T-helper 17 cell (primary cell): Measurements from ENCODE around the gene ATP6V1E1. TPM values are rescaled to one million over a fixed set of nuclear protein-coding genes. Genes with fewer than 3 reads are reported as not detected.
"Not testable (repeated sequence)": the region's sequence is repeated elsewhere in the genome, so short reads cannot be mapped to it uniquely, and the experiment has no call there.

Experiments used
- ATAC-seq: fragments of 150-1000 bp; cut with Tn5 transposase; 2 replicates; pipeline ENCODE4 v1.10.0; 2021; ENCODE audit warnings: mild to moderate bottlenecking, moderate library complexity
- DNase-seq, 3 donors: peaks; one replicate each; pipeline versions ENCODE4 v3.0.0 to v3.0.0-alpha.2; 2020 to 2021
- H3K9me3 ChIP-seq: one replicate; pipeline ENCODE4 v1.7.0; 2013; ENCODE audit warnings: low read length, mild to moderate bottlenecking; ENCODE audit not compliant: control insufficient read depth, poor library complexity, severe bottlenecking
- H3K27ac Mint-ChIP-seq: one replicate; pipeline ENCODE4 v1.8.0; 2022; ENCODE audit warnings: mild to moderate bottlenecking, moderate library complexity, mixed read lengths
- H3K27me3 Mint-ChIP-seq: one replicate; pipeline ENCODE4 v1.8.0; 2022; ENCODE audit warnings: mixed read lengths
- H3K36me3 Mint-ChIP-seq: one replicate; pipeline ENCODE4 v1.8.0; 2022; ENCODE audit warnings: low read depth, mixed read lengths
- H3K4me1 Mint-ChIP-seq: one replicate; pipeline ENCODE4 v1.8.0; 2022; ENCODE audit warnings: mild to moderate bottlenecking, mixed read lengths
- H3K4me3 Mint-ChIP-seq: one replicate; pipeline ENCODE4 v1.8.0; 2022; ENCODE audit warnings: mild to moderate bottlenecking, moderate library complexity, mixed read lengths
- total RNA-seq, 4 donors: library from RNA in 2 of 4; stranded (reverse) in 2 of 4; gene quantifications; one replicate each; pipeline ENCODE4 v1.2.3 and lab custom pipeline; 2022 to 2026

Gene ATP6V1E1
- total RNA-seq (10 to 100 TPM; 60.7 to 62.5 TPM), total RNA-seq (lab: John Stamatoyannopoulos, UW) (52.6 to 106 reads per million in 2 donors)

DNA sequence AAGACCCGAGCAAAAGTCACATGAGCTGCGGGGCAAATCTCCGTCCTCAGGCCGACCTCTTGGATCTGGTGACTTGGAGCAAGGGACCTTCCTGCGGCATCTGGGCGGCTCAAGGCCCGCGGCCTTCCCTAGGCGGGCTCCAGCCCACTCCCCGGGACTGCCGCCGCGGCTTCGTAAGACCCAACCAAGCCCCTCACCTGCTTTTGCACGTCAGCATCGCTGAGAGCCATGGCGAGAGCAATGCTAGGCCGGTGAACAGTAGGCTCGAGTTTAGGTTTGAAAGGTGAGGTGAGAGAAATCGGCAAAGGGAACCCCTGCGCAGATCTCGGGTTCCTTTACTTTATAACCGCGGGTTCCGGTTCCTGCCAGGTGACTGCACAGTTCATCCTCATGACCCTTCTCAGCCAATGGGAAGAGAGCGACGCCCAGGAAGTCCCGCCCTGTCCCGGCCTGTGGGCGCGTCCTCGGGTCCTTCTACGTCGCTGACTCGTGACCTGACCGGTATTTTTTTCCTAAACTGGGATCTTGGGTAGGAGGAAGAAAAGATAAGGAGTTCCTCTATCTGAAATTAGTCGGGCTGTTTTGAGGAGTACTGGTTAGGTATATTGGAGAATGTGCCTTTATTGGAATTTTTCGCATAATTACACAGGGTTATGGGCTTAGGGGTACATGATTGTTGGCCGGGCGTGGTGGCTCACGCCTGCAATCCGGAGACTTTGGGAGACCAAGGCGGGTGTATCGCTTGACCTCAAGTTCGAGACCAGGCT is at the start of gene ATP6V1E1:
Gene ATP6V1E1 (minus strand): TSS at position 344 of the 767 bp plus-strand sequence. CDS start 114 bp downstream, at position 230.
- no peaks in the 10 kb centered on the region for H3K9me3 ChIP-seq
- Mint-ChIP-seq H3K36me3 (no peaks in the 10 kb centered on the region), H3K4me3 (peak within 1 kb of the TSS; percentile 91), H3K27ac (peak within 1 kb of the TSS; percentile 95), H3K27me3 (no peaks in the 10 kb centered on the region), H3K4me1 (peaks cover 8% of the 10 kb centered on the region)
- ATAC-seq (peak; percentile 100), DNase-seq (peak; percentile 85 to 92 (median 91))

GRCh38 chr22:17675584-17675983 is 47.0 kb upstream of the ATP6V1E1 start:
- Mint-ChIP-seq H3K27me3 (no peaks in the 10 kb centered on the region), H3K27ac (no peak overlapping the region), H3K36me3 (no peaks in the 10 kb centered on the region), H3K4me3 (no peak overlapping the region), H3K4me1 (peaks cover 9% of the 10 kb centered on the region)
- ATAC-seq (no peak), DNase-seq (no peak)
- no peaks in the 10 kb centered on the region for H3K9me3 ChIP-seq

GRCh38 chr22:17674152-17674551 is 45.6 kb upstream of the ATP6V1E1 start:
- no peaks in the 10 kb centered on the region for H3K36me3 Mint-ChIP-seq
- no peaks in the 10 kb centered on the region for H3K27me3 Mint-ChIP-seq
- peaks cover 8% of the 10 kb centered on the region for H3K4me1 Mint-ChIP-seq
- ATAC-seq (no peak), DNase-seq (no peak)
- no peak overlapping the region for H3K27ac Mint-ChIP-seq
- H3K9me3 ChIP-seq: no peaks in the 10 kb centered on the region
- no peak overlapping the region for H3K4me3 Mint-ChIP-seq

DNA sequence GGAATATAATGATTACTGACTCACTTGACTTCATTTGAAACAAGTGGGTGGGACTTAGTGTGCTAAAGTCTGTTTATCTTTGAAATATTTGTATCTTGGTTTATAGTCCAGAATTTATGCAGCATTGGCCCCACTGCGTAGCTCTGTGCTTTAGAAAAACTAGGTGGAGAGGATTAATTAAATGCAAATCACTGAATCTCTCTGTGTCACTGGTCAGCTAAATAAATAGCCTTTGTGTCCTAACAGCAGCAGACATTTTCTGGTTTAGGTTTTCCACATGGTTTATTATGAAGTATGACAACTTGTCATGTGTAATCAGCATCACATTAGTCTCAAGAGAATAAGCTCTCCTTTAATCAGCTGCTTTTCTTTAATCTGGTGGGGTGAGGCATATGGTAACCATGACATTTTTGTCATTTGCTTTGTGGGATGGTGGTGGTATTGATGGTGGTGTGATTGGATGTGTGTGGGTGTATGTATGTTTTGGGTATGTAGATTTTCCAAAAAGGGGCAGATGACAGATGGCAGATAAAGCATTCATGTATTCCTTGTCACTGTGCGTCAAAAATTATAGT is 44.0 kb upstream of the ATP6V1E1 start:
- no peaks in the 10 kb centered on the region for H3K9me3 ChIP-seq
- DNase-seq (no peak), ATAC-seq (no peak)
- H3K4me3 Mint-ChIP-seq: no peak overlapping the region
- H3K4me1 Mint-ChIP-seq: peaks cover 8% of the 10 kb centered on the region
- no peaks in the 10 kb centered on the region for H3K27me3 Mint-ChIP-seq
- H3K36me3 Mint-ChIP-seq: no peaks in the 10 kb centered on the region
- H3K27ac Mint-ChIP-seq: peak overlapping the region; percentile 53

- H3K4me1 Mint-ChIP-seq: peaks cover 11% of the 10 kb centered on the region
- not testable (repeated sequence) for H3K27ac Mint-ChIP-seq, H3K4me3 Mint-ChIP-seq, ATAC-seq, H3K27me3 Mint-ChIP-seq, H3K36me3 Mint-ChIP-seq, DNase-seq, H3K9me3 ChIP-seq
Measured at GRCh38 chr22:17671521-17672092, 43.1 kb upstream of the ATP6V1E1 start.

DNA sequence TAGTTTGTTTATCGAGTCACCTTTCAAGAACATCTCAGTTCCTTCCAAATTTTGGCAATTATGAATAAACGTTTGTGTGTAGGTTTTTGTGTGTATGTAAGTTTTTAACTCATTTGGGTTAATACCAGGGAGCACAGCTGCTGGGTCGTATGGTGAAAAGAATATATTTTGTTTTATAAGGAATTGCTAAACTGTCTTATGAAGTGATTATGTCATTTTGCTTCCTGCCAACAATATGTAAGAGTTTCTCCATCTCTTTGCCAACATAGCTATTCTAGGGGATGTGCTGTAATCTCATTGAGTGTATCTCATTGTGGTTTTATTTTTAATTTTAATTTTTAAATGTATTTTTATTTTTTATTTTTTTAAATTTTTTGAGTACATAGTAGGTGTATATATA is 37.3 kb upstream of the ATP6V1E1 start:
- H3K4me1 Mint-ChIP-seq: peaks cover 4% of the 10 kb centered on the region
- DNase-seq (no peak), ATAC-seq (no peak)
- no peak overlapping the region for H3K4me3 Mint-ChIP-seq
- H3K27ac Mint-ChIP-seq: no peak overlapping the region
- H3K27me3 Mint-ChIP-seq: no peaks in the 10 kb centered on the region
- no peaks in the 10 kb centered on the region for H3K9me3 ChIP-seq
- H3K36me3 Mint-ChIP-seq: peaks cover 4% of the 10 kb centered on the region

GRCh38 chr22:17665248-17665647 is 36.7 kb upstream of the ATP6V1E1 start:
- peaks cover 4% of the 10 kb centered on the region for H3K36me3 Mint-ChIP-seq
- H3K4me1 Mint-ChIP-seq: peaks cover 4% of the 10 kb centered on the region
- ATAC-seq: no peak
- DNase-seq: no peak
- H3K27me3 Mint-ChIP-seq: no peaks in the 10 kb centered on the region
- no peak overlapping the region for H3K27ac Mint-ChIP-seq
- no peak overlapping the region for H3K4me3 Mint-ChIP-seq
- no peaks in the 10 kb centered on the region for H3K9me3 ChIP-seq

DNA sequence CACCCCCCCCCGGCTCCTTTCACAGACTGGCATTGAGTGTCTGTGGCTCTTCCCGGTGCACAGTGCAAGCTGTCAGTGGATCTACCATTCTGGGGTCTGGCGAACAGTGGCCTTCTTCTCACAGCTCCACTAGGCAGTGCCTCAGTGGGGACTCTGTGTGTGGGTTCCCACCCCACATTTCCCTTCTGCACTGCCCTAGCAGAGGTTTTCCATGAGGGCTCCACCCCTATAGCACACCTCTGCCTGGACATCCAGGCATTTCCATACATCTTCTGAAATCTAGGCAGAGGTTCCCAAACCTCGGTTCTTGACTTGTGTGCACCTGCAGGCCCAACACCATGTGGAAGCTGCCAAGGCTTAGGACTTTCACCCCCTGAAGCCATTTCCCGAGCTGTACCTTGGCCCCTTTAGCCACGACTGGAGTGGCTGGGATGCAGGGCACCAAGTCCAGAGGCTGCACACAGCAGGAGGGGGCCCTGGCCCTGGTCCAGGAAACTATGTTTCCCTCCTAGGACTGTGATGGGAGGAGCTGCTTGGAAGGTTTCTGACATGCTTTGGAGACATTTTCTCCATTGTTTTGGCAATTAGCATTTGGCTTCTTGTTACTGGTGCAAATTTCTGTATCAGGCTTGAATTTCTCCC is 36.0 kb upstream of the ATP6V1E1 start:
- DNase-seq (no peak), ATAC-seq (no peak)
- Mint-ChIP-seq H3K27ac (no peak overlapping the region), H3K36me3 (peaks cover 4% of the 10 kb centered on the region), H3K4me1 (peaks cover 4% of the 10 kb centered on the region), H3K4me3 (no peak overlapping the region), H3K27me3 (no peaks in the 10 kb centered on the region)
- H3K9me3 ChIP-seq: no peaks in the 10 kb centered on the region

GRCh38 chr22:17656870-17657395 is 28.4 kb upstream of the ATP6V1E1 start:
- no peak for ATAC-seq
- Mint-ChIP-seq H3K27ac (no peak overlapping the region), H3K4me1 (peaks cover 4% of the 10 kb centered on the region), H3K4me3 (no peak overlapping the region), H3K36me3 (peaks cover 3% of the 10 kb centered on the region), H3K27me3 (no peaks in the 10 kb centered on the region)
- DNase-seq: no peak
- H3K9me3 ChIP-seq: no peaks in the 10 kb centered on the region

GRCh38 chr22:17655289-17655688 is 26.7 kb upstream of the ATP6V1E1 start:
- Mint-ChIP-seq H3K27me3 (no peaks in the 10 kb centered on the region), H3K4me1 (peaks cover 4% of the 10 kb centered on the region), H3K27ac (peak overlapping the region; percentile 56), H3K36me3 (peaks cover 3% of the 10 kb centered on the region), H3K4me3 (no peak overlapping the region)
- no peak for ATAC-seq
- no peaks in the 10 kb centered on the region for H3K9me3 ChIP-seq
- DNase-seq: no peak

- H3K9me3 ChIP-seq: no peaks in the 10 kb centered on the region
- no peaks in the 10 kb centered on the region for H3K27me3 Mint-ChIP-seq
- peak overlapping the region; percentile 29 for H3K27ac Mint-ChIP-seq
- ATAC-seq: no peak
- no peaks in the 10 kb centered on the region for H3K36me3 Mint-ChIP-seq
- H3K4me1 Mint-ChIP-seq: peaks cover 10% of the 10 kb centered on the region
- H3K4me3 Mint-ChIP-seq: no peak overlapping the region
- DNase-seq: no peak
Measured at GRCh38 chr22:17648569-17648968, 20.0 kb upstream of the ATP6V1E1 start.

GRCh38 chr22:17647991-17648390 is 19.4 kb upstream of the ATP6V1E1 start:
- DNase-seq: no peak
- no peaks in the 10 kb centered on the region for H3K9me3 ChIP-seq
- Mint-ChIP-seq H3K27ac (no peak overlapping the region), H3K4me3 (no peak overlapping the region), H3K36me3 (no peaks in the 10 kb centered on the region), H3K27me3 (no peaks in the 10 kb centered on the region), H3K4me1 (peaks cover 6% of the 10 kb centered on the region)
- no peak for ATAC-seq

GRCh38 chr22:17647452-17647851 is 18.9 kb upstream of the ATP6V1E1 start:
- ATAC-seq (no peak), DNase-seq (no peak)
- Mint-ChIP-seq H3K36me3 (no peaks in the 10 kb centered on the region), H3K27ac (no peak overlapping the region), H3K4me3 (no peak overlapping the region), H3K4me1 (peaks cover 6% of the 10 kb centered on the region), H3K27me3 (no peaks in the 10 kb centered on the region)
- no peaks in the 10 kb centered on the region for H3K9me3 ChIP-seq
